Fibroblast of lung (primary cell): Measurements from ENCODE around the gene C1R. TPM values are rescaled to one million over a fixed set of nuclear protein-coding genes. Genes with fewer than 3 reads are reported as not detected.
A peak's percentile ranks its signal among the peaks of the same experiment; 100 is the strongest.

Experiments used
- DNase-seq, 2 donors: peaks; one replicate each; pipeline versions ENCODE4 v3.0.0 to v3.0.0-alpha.2; 2010; ENCODE audit warnings: low read depth in 2 of 2
- H2AFZ ChIP-seq: 2 replicates; pipeline ENCODE4 v1.5.1; 2012; ENCODE audit warnings: low read length, control low read depth, inconsistent platforms
- H3K27ac ChIP-seq: 2 replicates; pipeline ENCODE4 v1.5.1; 2011; ENCODE audit warnings: low read length, control low read depth; ENCODE audit not compliant: insufficient read depth
- H3K27me3 ChIP-seq: 2 replicates; pipeline ENCODE4 v1.5.1; 2011; ENCODE audit warnings: mild to moderate bottlenecking, low read length; ENCODE audit not compliant: control insufficient read depth, insufficient read depth
- H3K36me3 ChIP-seq: 2 replicates; pipeline ENCODE4 v1.5.1; 2011; ENCODE audit warnings: low read length; ENCODE audit not compliant: control insufficient read depth, insufficient read depth
- H3K4me1 ChIP-seq: 2 replicates; pipeline ENCODE4 v1.5.1; 2011; ENCODE audit warnings: low read length; ENCODE audit not compliant: control insufficient read depth, insufficient read depth; ENCODE audit errors: extremely low read depth
- H3K4me2 ChIP-seq: 2 replicates; pipeline ENCODE4 v1.5.1; 2011; ENCODE audit warnings: low read length, control low read depth; ENCODE audit not compliant: insufficient read depth; ENCODE audit errors: extremely low read depth
- H3K4me3 ChIP-seq, 4 experiments: fragments of 200-600 bp in 1 of 4; sonication (generic) in 1 of 4; replicated peaks in 1 of 4; 2 replicates each; pipeline ENCODE4 v1.5.1; 2011 to 2016; ENCODE audit warnings: low read length in 4 of 4, low read depth in 3 of 4, mild to moderate bottlenecking in 3 of 4, control low read depth in 2 of 4, inconsistent platforms in 1 of 4, mixed read lengths in 1 of 4; ENCODE audit not compliant: insufficient read depth in 1 of 4; ENCODE audit errors: control extremely low read depth in 1 of 4
- H3K79me2 ChIP-seq: 2 replicates; pipeline ENCODE4 v1.5.1; 2012; ENCODE audit warnings: mild to moderate bottlenecking, low read length, inconsistent platforms; ENCODE audit not compliant: control insufficient read depth, insufficient read depth
- H3K9ac ChIP-seq: 2 replicates; pipeline ENCODE4 v1.5.1; 2011; ENCODE audit warnings: mild to moderate bottlenecking, low read length, control low read depth; ENCODE audit not compliant: insufficient read depth
- H3K9me3 ChIP-seq: 2 replicates; pipeline ENCODE4 v1.5.1; 2012; ENCODE audit warnings: low read depth, low read length; ENCODE audit not compliant: control insufficient read depth, insufficient read depth
- H4K20me1 ChIP-seq: 2 replicates; pipeline ENCODE4 v1.5.1; 2011; ENCODE audit warnings: low read length; ENCODE audit not compliant: control insufficient read depth, insufficient read depth; ENCODE audit errors: extremely low read depth
- EZH2 ChIP-seq: IDR thresholded peaks from 2 replicates; pipeline ENCODE4 v1.5.1; 2012; ENCODE audit warnings: low read length, control low read depth, mild to moderate bottlenecking; ENCODE audit errors: missing control alignments
- polyA minus RNA-seq: library from RNA; depleted of rRNA, polyadenylated mRNA; stranded (reverse); fragments of >200 nt; gene quantifications from 2 replicates; pipeline ENCODE4 v1.2.3, GENCODE V29; 2011; ENCODE audit warnings: low replicate concordance
- polyA plus RNA-seq, 2 donors: library from polyadenylated mRNA; depleted of rRNA in 1 of 2; stranded (reverse) in 1 of 2; unstranded in 1 of 2; fragments of >200 nt; gene quantifications; 2 replicates each; pipeline ENCODE4 v1.2.1, GENCODE V29; 2011 to 2012; ENCODE audit warnings: missing spikeins in 1 of 2
- total RNA-seq: library from RNA; depleted of rRNA; stranded (reverse); fragments of >200 nt; gene quantifications from 2 replicates; pipeline ENCODE4 v1.2.1, GENCODE V29; 2014
- TF ChIP-seq, protein P1 (sequence below), 2 donors: IDR thresholded peaks in 1 of 2; conservative IDR thresholded peaks in 1 of 2; 1 replicate in 1 of 2; 2 replicates in 1 of 2; pipeline ENCODE4 v1.5.1; 2011 to 2012; ENCODE audit warnings: low read length in 2 of 2, control low read depth in 1 of 2, inconsistent platforms in 1 of 2, low read depth in 1 of 2, mild to moderate bottlenecking in 1 of 2

The C1R gene
- total RNA-seq (407 and 650 TPM in 2 replicates), polyA plus RNA-seq (284 and 617 TPM in 2 replicates), polyA minus RNA-seq (346 and 748 TPM in 2 replicates)
- polyA plus RNA-seq (2012) = 286 and 777 TPM in 2 replicates

DNA sequence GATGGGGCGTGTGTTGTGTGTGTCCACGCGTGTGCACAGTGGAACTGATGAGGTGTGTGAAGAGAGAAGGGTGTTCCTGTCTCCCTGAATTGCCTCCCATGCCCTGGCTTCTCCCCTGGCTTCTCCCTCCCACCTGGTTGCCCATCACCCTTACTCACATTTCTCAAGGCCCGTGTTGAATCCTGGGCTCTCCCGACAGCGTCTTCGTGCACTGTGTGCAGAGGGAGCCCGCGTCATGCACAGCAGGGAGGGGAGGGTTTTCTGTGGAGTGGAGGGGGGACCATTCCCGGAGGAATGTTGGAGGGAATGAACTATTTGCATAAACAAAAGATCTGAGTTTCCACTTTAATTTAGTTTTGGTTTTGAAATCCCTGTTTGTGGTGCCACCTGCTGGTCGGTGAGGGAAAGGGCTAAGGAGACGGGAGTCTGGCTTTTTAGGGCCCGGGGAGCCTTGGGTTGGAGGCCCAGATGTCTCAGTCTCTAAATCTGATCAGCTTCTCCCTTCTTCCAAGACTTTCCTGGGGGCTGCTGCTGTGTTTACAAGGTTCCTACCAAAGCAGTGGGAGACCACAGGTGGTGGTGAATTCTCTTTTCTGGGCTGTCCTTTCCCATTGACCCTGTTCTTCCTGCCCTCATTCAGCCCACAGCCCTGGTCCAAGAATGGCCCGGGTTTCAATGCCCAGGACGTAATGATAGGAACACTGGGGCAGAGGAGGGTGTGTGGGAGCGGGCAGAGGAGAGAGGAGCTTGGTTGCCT lies at the start of gene C1R:
C1R (minus strand) TSS at position 217 of the 757 bp plus-strand sequence; CDS start at position 160, 57 bp downstream.
- Histone ChIP-seq H3K9me3 (no peaks in the 10 kb centered on the region), H2AFZ (peak within 1 kb of the TSS; percentile 66), H3K4me2 (peak within 1 kb of the TSS; percentile 94), H3K79me2 (peaks cover 3% of the 10 kb centered on the region), H3K4me1 (peaks cover 16% of the 10 kb centered on the region), H3K27ac (peak within 1 kb of the TSS; percentile 84), H4K20me1 (no peaks in the 10 kb centered on the region), H3K36me3 (peaks cover 17% of the 10 kb centered on the region), H3K27me3 (no peaks in the 10 kb centered on the region), H3K4me3 (peak within 1 kb of the TSS; percentile 44 to 93 (median 80)), H3K9ac (peak within 1 kb of the TSS; percentile 68)
- DNase-seq = peak; percentile 87 to 95
- TF ChIP-seq, protein P1, sequence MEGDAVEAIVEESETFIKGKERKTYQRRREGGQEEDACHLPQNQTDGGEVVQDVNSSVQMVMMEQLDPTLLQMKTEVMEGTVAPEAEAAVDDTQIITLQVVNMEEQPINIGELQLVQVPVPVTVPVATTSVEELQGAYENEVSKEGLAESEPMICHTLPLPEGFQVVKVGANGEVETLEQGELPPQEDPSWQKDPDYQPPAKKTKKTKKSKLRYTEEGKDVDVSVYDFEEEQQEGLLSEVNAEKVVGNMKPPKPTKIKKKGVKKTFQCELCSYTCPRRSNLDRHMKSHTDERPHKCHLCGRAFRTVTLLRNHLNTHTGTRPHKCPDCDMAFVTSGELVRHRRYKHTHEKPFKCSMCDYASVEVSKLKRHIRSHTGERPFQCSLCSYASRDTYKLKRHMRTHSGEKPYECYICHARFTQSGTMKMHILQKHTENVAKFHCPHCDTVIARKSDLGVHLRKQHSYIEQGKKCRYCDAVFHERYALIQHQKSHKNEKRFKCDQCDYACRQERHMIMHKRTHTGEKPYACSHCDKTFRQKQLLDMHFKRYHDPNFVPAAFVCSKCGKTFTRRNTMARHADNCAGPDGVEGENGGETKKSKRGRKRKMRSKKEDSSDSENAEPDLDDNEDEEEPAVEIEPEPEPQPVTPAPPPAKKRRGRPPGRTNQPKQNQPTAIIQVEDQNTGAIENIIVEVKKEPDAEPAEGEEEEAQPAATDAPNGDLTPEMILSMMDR (conservative IDR thresholded peaks at IDR 0.05 in 1 of 2, IDR thresholded peaks at IDR 0.05 in 1 of 2; ENCODE audit: low read depth in 1 of 2, low read length in 2 of 2) = peak; percentile 88 to 94
- no peak for TF ChIP-seq EZH2

DNA sequence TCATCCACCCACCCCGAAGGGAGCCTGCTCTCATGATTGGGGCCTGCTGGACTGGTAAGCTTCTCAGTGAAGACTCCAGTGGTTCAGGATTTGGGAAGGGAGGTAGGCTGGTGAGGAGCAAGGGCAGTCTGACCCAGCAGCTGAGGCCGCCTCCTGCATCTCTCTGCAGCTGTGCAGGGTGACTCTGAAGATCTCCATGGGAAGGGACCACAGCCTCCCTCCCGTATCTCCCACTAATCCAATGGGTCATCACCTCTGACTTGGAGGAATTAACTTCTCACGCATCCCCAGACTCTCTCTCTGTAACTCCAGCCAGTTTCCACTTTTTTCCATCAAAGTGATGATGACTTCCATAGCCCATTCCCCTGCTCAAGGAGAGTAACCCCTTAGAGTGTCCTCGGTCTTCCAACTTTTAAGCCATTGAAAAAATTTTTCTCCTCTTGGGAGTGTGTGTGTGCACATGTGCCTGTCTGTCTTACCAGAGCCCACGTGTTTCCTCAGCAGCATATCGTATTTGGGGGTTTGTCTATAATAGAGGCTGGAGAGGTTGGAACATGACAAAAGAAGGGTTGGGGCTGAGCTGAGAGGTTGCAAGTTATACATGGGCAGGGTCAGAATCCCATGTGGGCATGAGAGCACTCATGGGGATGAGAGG lies 49.2 kb upstream of the C1R start:
- H3K36me3 ChIP-seq = peaks cover 5% of the 10 kb centered on the region
- no peaks in the 10 kb centered on the region for H3K79me2 ChIP-seq
- H3K9me3 ChIP-seq = no peaks in the 10 kb centered on the region
- H3K4me2 ChIP-seq = no peak overlapping the region
- no peaks in the 10 kb centered on the region for H3K27me3 ChIP-seq
- no peak overlapping the region for H3K9ac ChIP-seq
- no peak for DNase-seq
- no peak overlapping the region for H3K4me3 ChIP-seq
- H4K20me1 ChIP-seq = no peaks in the 10 kb centered on the region
- H2AFZ ChIP-seq = no peak overlapping the region
- no peak overlapping the region for H3K27ac ChIP-seq
- TF ChIP-seq, protein P1 (conservative IDR thresholded peaks at IDR 0.05 in 1 of 2, IDR thresholded peaks at IDR 0.05 in 1 of 2; ENCODE audit: low read depth in 1 of 2, low read length in 2 of 2) = no peak
- TF ChIP-seq EZH2 = no peak
- no peaks in the 10 kb centered on the region for H3K4me1 ChIP-seq

DNA sequence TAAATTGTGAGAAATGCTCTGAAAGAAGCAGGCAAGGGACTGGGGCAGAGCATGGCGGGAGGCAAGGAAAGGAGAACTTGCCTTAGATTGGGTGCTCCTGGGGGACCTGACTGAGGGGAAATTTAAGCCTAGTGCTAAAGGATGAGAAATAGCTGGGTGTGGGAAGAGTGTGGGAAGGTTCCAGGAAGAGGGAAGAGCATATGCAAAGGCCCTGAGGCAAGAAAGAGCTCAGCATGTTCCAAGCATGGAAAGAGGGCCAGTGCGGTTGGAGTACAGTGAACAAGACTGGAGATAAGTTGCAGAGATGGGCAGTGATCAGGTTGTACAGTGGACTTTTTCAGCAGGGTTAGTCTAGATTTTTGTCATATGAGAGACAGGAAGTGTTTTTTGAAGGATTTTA lies 47.0 kb upstream of the C1R start:
- H3K4me2 ChIP-seq = no peak overlapping the region
- H4K20me1 ChIP-seq = no peaks in the 10 kb centered on the region
- H3K27ac ChIP-seq = no peak overlapping the region
- no peak overlapping the region for H3K4me3 ChIP-seq
- no peaks in the 10 kb centered on the region for H3K9me3 ChIP-seq
- no peak overlapping the region for H3K9ac ChIP-seq
- DNase-seq = no peak
- H2AFZ ChIP-seq = no peak overlapping the region
- no peaks in the 10 kb centered on the region for H3K79me2 ChIP-seq
- no peaks in the 10 kb centered on the region for H3K4me1 ChIP-seq
- TF ChIP-seq, protein P1 (conservative IDR thresholded peaks at IDR 0.05 in 1 of 2, IDR thresholded peaks at IDR 0.05 in 1 of 2; ENCODE audit: low read depth in 1 of 2, low read length in 2 of 2) = no peak
- no peak for TF ChIP-seq EZH2
- no peaks in the 10 kb centered on the region for H3K27me3 ChIP-seq
- H3K36me3 ChIP-seq = peaks cover 7% of the 10 kb centered on the region
